Omental fat pad (tissue), 4 donors: ENCODE data around the gene UCN. TPM values are rescaled to one million over a fixed set of nuclear protein-coding genes. Genes with fewer than 3 reads are reported as not detected.

Source experiments
- ATAC-seq: fragments of 150-250 bp; one replicate; pipeline ENCODE4 v1.9.1; 2016; ENCODE audit warnings: mild to moderate bottlenecking, moderate library complexity; ENCODE audit not compliant: low FRiP score
- DNase-seq: peaks from one replicate; pipeline ENCODE4 v3.0.0-alpha.2; 2019; ENCODE audit warnings: low spot score
- CTCF ChIP-seq, 3 donors: fragments of 450-650 bp; IDR thresholded peaks; one replicate each; pipeline ENCODE4 v1.5.1; 2016 to 2017; ENCODE audit warnings: antibody characterized with exemption in 3 of 3, mild to moderate bottlenecking in 3 of 3, moderate library complexity in 2 of 3
- total RNA-seq, 4 donors: library from RNA; depleted of rRNA; stranded (reverse); fragments of >200 nt; gene quantifications; one replicate each; pipeline ENCODE4 v1.1.0, GENCODE V29; 2016

Gene UCN
- total RNA-seq, 4 donors from 2014 or later = 1.4 to 4.9 (median 2.3) TPM

GRCh38 chr2:27298391-27299080 is 9.7 kb downstream of the UCN start:
- no peak for DNase-seq
- TF ChIP-seq CTCF (IDR thresholded peaks at IDR 0.05) = no peak

GRCh38 chr2:27297195-27297594 is 11.1 kb downstream of the UCN start:
- no peak for DNase-seq
- no peak for TF ChIP-seq CTCF (IDR thresholded peaks at IDR 0.05)
- ATAC-seq = no peak

More at GRCh38 chr2:27298391-27299080, 9.7 kb downstream of the UCN start:
- ATAC-seq = no peak

- DNase-seq (no peak), ATAC-seq (no peak)
- TF ChIP-seq CTCF (IDR thresholded peaks at IDR 0.05) = no peak
Measured at GRCh38 chr2:27296481-27296880, 11.8 kb downstream of the UCN start.

GRCh38 chr2:27294928-27295327 is 13.3 kb downstream of the UCN start:
- ATAC-seq = no peak
- no peak for DNase-seq
- no peak for TF ChIP-seq CTCF (IDR thresholded peaks at IDR 0.05)

- ATAC-seq = no peak
Measured at GRCh38 chr2:27291865-27292264, 16.4 kb downstream of the UCN start.

GRCh38 chr2:27290549-27290948 is 17.7 kb downstream of the UCN start:
- DNase-seq = no peak
- no peak for ATAC-seq
- TF ChIP-seq CTCF (IDR thresholded peaks at IDR 0.05) = no peak

More at GRCh38 chr2:27291865-27292264, 16.4 kb downstream of the UCN start:
- TF ChIP-seq CTCF (IDR thresholded peaks at IDR 0.05) = no peak
- DNase-seq = no peak

DNA sequence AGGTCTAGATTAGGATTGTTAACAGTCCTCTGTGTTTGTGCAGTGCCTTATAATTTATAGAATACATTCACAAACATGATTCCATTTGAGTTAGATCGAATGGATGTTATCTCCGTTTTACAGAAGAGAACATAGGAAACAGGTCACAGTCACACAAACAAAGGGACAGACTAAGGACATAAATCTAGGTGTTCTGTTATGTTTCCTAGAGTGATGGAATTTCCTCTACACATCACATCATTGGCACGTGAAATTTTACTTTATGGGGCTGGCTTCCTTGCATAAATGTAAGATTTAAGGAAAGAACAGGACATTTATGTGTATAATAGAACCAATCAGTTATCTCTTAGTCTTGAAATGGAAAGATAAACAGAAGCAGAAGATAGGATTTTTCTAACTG is 19.6 kb downstream of the UCN start:
- no peak for DNase-seq
- no peak for TF ChIP-seq CTCF (IDR thresholded peaks at IDR 0.05)
- no peak for ATAC-seq
